ENCODE measurements around the gene PLCD4.
A peak's percentile ranks its signal among the peaks of the same experiment; 100 is the strongest.

Gene PLCD4

DNA sequence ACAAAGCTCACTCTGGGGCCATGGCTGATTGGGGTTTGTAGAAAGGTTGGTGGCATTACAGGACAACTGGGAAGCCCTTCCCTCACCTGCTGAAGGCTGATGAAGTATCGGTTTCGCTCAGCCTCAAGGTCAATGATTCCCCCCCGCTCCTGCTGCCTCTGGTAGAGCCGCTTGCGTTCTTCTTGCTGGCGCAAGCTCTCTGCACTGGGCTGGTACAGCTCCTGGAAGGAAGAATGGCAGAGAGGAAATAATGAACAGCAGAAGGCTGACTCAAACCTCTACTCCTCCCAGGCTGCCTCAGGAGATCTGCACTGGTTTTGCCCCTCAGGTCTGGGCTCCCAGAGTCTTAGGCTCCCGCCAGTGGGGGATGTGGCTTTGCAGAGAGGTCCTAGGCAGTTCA lies 57.0 kb downstream of the PLCD4 start:
- DNase-seq (ENCODE audit: low spot score): no peak

DNA sequence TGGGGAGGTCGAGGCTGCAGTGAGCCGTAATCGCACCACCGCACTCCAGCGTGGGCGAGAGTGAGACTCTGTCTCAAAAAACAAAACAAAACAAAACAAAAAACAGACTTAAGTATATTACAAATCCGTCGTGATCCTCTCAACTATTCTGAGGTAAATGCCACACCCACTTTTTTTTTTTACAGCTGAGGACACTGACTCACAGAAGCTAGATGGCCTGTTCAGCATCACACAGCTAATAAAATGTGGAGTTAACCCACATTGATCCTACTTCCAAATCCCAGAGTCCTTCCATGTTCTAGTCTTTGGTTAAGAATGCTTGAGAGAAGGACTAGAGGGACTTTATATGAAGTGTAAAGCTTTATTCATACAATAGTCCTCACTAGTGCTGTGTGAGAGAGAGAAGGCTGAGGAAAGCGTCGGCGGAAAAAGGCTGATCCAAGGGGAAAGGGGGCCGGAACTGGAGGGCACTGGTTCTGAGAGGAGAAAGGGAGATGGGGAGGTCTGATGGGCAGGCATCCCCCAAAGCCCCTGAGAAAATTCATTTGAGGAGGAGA lies 63.5 kb downstream of the PLCD4 start:
- DNase-seq (ENCODE audit: low spot score): peak; percentile 18

DNA sequence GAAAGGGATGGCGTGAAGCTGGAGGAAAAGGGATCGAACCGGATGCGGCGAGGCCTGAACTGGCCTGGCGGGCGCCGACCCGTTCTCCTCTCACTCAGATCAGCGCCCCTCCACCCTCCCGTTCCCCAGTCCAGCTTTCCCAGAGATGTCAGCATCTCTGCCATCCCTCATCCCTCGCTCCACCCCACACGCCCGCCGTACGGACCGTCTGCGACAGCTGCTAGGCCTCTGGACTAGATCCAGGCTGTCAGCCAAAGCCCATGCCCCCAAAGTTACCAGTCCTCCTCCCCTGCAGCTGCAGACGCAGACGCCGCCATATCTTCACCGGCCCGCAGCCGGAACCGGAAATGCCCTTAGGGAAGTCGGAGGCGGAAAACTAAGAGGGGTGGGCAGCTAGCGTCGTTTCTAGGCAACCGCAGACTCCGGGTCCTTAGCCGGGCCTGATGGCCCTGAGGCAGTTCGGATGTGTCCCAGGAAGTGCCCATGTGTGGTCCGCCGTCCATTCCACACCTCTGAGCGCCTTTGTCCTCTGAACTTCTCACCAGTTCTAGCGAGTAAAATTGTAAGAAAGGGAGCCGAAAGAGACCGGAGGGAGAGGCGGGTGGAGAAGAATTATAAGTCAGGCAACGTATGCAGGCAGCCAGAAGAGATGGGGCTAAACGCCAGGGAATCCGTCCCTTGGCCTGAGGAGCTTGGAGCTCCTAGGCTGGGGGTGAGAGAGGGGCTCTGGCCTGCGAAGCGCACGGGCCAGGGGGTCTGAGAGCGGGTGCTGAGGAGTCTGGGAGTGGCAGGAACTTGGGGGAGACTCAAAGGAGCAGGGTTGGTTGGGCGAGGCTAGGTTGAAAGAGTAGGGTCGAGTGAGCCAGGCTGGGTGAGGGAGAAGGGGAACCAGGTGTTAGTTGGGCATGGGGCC lies 64.2 kb downstream of the PLCD4 start, which contains the start of the genes RNF25 and STK36:
TSS of gene RNF25 (minus strand) at position 349 of the 913 bp plus-strand sequence. CDS start at position 317, 32 bp downstream.
TSS of gene STK36 (plus strand) at position 433 of the 913 bp plus-strand sequence. CDS start 744 bp downstream, outside the sequence.
- peak; percentile 60 for DNase-seq (ENCODE audit: low spot score)

DNA sequence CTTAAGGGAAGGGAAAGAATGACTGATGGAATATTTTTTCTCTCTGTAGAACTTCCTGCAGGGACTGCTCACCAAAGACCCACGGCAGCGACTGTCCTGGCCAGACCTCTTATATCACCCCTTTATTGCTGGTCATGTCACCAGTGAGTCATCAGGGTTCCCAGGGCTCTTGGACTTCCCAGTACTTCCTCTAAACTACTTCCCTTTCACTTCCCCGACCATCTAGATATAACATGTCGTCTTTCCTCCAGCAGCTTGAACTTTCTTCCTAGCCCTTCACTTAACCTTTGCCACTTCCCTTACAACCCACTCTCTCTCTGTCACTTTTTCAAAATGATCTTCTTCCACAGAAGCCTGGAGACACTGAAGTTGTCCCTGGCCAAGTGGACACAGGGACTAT lies 71.4 kb downstream of the PLCD4 start:
- no peak for DNase-seq (ENCODE audit: low spot score)

DNA sequence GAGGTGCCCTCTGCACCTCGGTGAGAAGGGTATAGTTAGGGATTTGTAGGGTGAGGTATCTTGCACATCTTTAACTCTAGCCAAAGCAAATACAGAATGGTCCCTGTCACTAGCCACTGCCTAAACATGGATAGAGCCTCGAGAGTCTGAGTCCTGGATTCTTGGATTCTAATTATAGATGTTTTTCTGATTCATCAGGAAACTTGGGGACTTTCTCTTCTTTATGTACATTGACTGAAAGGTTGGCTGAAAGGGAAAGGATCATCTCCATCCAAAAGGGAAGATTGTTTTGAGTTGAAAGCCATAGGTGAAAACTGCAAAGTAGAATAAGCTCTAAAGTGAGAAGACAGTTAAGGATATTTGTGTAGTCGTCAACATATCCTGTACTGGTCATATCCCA lies 72.4 kb downstream of the PLCD4 start:
- no peak for DNase-seq (ENCODE audit: low spot score)

All from hematopoietic multipotent progenitor cell treated with erythropoietin and hydrocortisone succinate and interleukin-3 and kit ligand, for 17 days (in vitro differentiated cells).